ENCODE measurements around the gene ANKRD13D.

The ANKRD13D gene

GRCh38 chr11:67275606-67276409, 13.3 kb upstream of the ANKRD13D start:
- no peak for DNase-seq

GRCh38 chr11:67276781-67277230, 12.3 kb upstream of the ANKRD13D start:
- DNase-seq: no peak

GRCh38 chr11:67277231-67277961, 11.7 kb upstream of the ANKRD13D start:
- peak; percentile 52 for DNase-seq

- DNase-seq: no peak
Observed at GRCh38 chr11:67278135-67278938, 10.8 kb upstream of the ANKRD13D start.

GRCh38 chr11:67278939-67279588, 10.0 kb upstream of the ANKRD13D start:
- DNase-seq: no peak

- DNase-seq: no peak
Observed at GRCh38 chr11:67279589-67280340, 9.3 kb upstream of the ANKRD13D start.

- no peak for DNase-seq
Observed at GRCh38 chr11:67280341-67280787, 8.7 kb upstream of the ANKRD13D start.

- DNase-seq: no peak
Observed at GRCh38 chr11:67280788-67281551, 8.1 kb upstream of the ANKRD13D start.

- no peak for DNase-seq
Observed at GRCh38 chr11:67281552-67282150, 7.5 kb upstream of the ANKRD13D start.

GRCh38 chr11:67282155-67282875, 6.8 kb upstream of the ANKRD13D start:
- DNase-seq: no peak

GRCh38 chr11:67282876-67283371, 6.2 kb upstream of the ANKRD13D start:
- DNase-seq: no peak

GRCh38 chr11:67283481-67283963, 5.6 kb upstream of the ANKRD13D start:
- DNase-seq: no peak

GRCh38 chr11:67284811-67285540, 4.1 kb upstream of the ANKRD13D start:
- DNase-seq: no peak

- no peak for DNase-seq
Observed at GRCh38 chr11:67285541-67286498, 3.3 kb upstream of the ANKRD13D start.

- DNase-seq: no peak
Observed at GRCh38 chr11:67286621-67287333, 2.3 kb upstream of the ANKRD13D start.

- no peak for DNase-seq
Observed at GRCh38 chr11:67287355-67288197, 1.5 kb upstream of the ANKRD13D start.
